Suprapubic skin (tissue), 4 donors: ENCODE measurements around the gene VWF. TPM values are rescaled to one million over a fixed set of nuclear protein-coding genes. Genes with fewer than 3 reads are reported as not detected.

Experiments
- DNase-seq, 2 donors: peaks; one replicate each; pipeline ENCODE4 v3.0.0-alpha.2; 2019; ENCODE audit warnings: low spot score in 2 of 2
- H3K27ac ChIP-seq: fragments of 200-600 bp; sonication (generic); one replicate; pipeline ENCODE4 v1.5.1; 2019
- H3K27me3 ChIP-seq: fragments of 200-600 bp; sonication (generic); one replicate; pipeline ENCODE4 v1.5.1; 2019
- H3K36me3 ChIP-seq: fragments of 200-600 bp; sonication (generic); one replicate; pipeline ENCODE4 v1.5.1; 2019
- H3K4me1 ChIP-seq: fragments of 200-600 bp; sonication (generic); one replicate; pipeline ENCODE4 v1.5.1; 2019
- H3K4me3 ChIP-seq: fragments of 200-600 bp; sonication (generic); one replicate; pipeline ENCODE4 v1.5.1; 2019; ENCODE audit warnings: mild to moderate bottlenecking
- H3K9me3 ChIP-seq: fragments of 200-600 bp; sonication (generic); one replicate; pipeline ENCODE4 v1.5.1; 2019
- EP300 ChIP-seq: sonication (generic); formaldehyde crosslinking; IDR thresholded peaks from one replicate; pipeline ENCODE4 v1.6.1; 2017; ENCODE audit warnings: antibody characterized with exemption
- POLR2A ChIP-seq, 2 donors: fragments of 450-650 bp; IDR thresholded peaks; one replicate each; pipeline ENCODE4 v1.6.1; 2017; ENCODE audit warnings: antibody characterized with exemption in 2 of 2, mild to moderate bottlenecking in 2 of 2, moderate library complexity in 2 of 2
- POLR2AphosphoS5 ChIP-seq, 3 donors: sonication (generic); formaldehyde crosslinking; IDR thresholded peaks; one replicate each; pipeline ENCODE4 v1.6.1; 2017; ENCODE audit warnings: antibody characterized with exemption in 3 of 3
- WGBS: methylation state at CpG from one replicate; pipeline ENCODE4 v1.1.5; 2018; 5-methylcytosine and 5-hydroxymethylcytosine counted together
- total RNA-seq, 4 donors: library from RNA; depleted of rRNA; stranded (reverse); fragments of >200 nt; gene quantifications; one replicate each; pipeline ENCODE4 v1.1.0, GENCODE V29; 2016
- TF ChIP-seq, protein P1 (sequence below), 2 donors: fragments of 200-600 bp in 1 of 2; fragments of 450-650 bp in 1 of 2; sonication (generic) in 1 of 2; IDR thresholded peaks; one replicate each; pipeline ENCODE4 v1.5.1; 2016 to 2019; ENCODE audit warnings: antibody characterized with exemption in 2 of 2, mild to moderate bottlenecking in 1 of 2, moderate library complexity in 1 of 2

The VWF gene
- total RNA-seq, 4 donors from 2014 or later = 35.5 to 91.7 (median 61.7) TPM

- Histone ChIP-seq H3K27ac (no peak overlapping the region), H3K9me3 (no peaks in the 10 kb centered on the region), H3K4me3 (no peak overlapping the region), H3K36me3 (no peaks in the 10 kb centered on the region), H3K27me3 (peaks cover 7% of the 10 kb centered on the region), H3K4me1 (peaks cover 24% of the 10 kb centered on the region)
- no peak for DNase-seq
- WGBS = 91% methylated on average over 3 of the region's 3 CpGs
- TF ChIP-seq POLR2AphosphoS5 (IDR thresholded peaks at IDR 0.05) (no peak), EP300 (no peak), POLR2A (IDR thresholded peaks at IDR 0.05) (no peak)
- TF ChIP-seq, protein P1, sequence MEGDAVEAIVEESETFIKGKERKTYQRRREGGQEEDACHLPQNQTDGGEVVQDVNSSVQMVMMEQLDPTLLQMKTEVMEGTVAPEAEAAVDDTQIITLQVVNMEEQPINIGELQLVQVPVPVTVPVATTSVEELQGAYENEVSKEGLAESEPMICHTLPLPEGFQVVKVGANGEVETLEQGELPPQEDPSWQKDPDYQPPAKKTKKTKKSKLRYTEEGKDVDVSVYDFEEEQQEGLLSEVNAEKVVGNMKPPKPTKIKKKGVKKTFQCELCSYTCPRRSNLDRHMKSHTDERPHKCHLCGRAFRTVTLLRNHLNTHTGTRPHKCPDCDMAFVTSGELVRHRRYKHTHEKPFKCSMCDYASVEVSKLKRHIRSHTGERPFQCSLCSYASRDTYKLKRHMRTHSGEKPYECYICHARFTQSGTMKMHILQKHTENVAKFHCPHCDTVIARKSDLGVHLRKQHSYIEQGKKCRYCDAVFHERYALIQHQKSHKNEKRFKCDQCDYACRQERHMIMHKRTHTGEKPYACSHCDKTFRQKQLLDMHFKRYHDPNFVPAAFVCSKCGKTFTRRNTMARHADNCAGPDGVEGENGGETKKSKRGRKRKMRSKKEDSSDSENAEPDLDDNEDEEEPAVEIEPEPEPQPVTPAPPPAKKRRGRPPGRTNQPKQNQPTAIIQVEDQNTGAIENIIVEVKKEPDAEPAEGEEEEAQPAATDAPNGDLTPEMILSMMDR (IDR thresholded peaks at IDR 0.05) = no peak
Measured at GRCh38 chr12:6059221-6059620, 65.2 kb downstream of the VWF start.

- Histone ChIP-seq H3K4me3 (no peak overlapping the region), H3K36me3 (no peaks in the 10 kb centered on the region), H3K27ac (no peak overlapping the region), H3K4me1 (peaks cover 24% of the 10 kb centered on the region), H3K9me3 (no peaks in the 10 kb centered on the region), H3K27me3 (peaks cover 7% of the 10 kb centered on the region)
- WGBS = 87% methylated on average over 15 of the region's 15 CpGs
- TF ChIP-seq EP300 (no peak), POLR2AphosphoS5 (IDR thresholded peaks at IDR 0.05) (no peak), POLR2A (IDR thresholded peaks at IDR 0.05) (no peak)
- TF ChIP-seq, protein P1 (IDR thresholded peaks at IDR 0.05) = no peak
- no peak for DNase-seq
Measured at GRCh38 chr12:6058481-6059161, 65.8 kb downstream of the VWF start.

- Histone ChIP-seq H3K27ac (no peak overlapping the region), H3K4me1 (peaks cover 16% of the 10 kb centered on the region), H3K9me3 (no peaks in the 10 kb centered on the region), H3K4me3 (no peak overlapping the region), H3K27me3 (peaks cover 7% of the 10 kb centered on the region), H3K36me3 (no peaks in the 10 kb centered on the region)
- TF ChIP-seq, protein P1 (IDR thresholded peaks at IDR 0.05) = no peak
- TF ChIP-seq EP300 (no peak), POLR2AphosphoS5 (IDR thresholded peaks at IDR 0.05) (no peak), POLR2A (IDR thresholded peaks at IDR 0.05) (no peak)
- WGBS = 60% methylated on average over 29 of the region's 30 CpGs
- DNase-seq = no peak
Measured at GRCh38 chr12:6057700-6058099, 66.8 kb downstream of the VWF start.

DNA sequence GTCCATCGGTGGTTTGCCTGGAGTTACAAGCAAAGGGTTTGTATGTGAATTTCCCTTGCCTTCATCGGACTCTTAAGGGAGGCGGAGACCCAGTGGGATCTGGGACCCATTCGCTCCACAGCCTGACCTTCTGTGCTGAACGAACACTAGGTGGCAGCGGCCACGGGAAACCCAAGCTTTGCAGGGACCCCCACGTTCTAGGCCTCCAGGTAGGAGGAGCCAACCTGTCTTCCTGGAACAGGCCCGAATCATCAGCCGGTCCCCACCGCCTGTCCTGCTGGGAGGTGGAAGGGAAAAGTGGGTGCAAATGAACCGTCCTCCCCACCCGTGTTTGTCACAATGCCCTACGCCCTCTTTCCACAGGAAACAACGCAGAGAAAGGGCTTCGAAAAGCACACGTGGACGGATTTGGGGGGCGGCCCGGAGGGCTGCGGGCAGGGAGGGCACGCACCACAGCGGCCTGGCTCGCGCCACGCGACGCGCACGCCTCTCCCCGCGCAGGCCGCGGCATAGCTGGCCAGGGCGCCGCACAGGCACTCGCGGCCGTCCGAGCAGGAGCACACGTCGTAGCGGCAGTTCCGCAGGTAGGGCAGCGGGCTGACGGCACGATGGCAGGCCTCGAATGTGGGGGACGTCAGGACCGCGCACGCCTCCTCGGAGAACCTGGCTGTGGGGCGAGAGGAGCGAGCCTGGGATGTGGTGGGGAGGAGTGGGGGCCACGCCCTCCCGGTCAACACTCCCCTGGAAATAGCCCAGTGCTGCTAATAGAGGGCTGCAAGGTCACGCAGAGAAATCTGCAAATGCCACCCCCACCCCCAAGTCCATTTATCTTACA, 67.8 kb downstream of the VWF start:
- peaks cover 7% of the 10 kb centered on the region for H3K27me3 ChIP-seq
- H3K9me3 ChIP-seq = no peaks in the 10 kb centered on the region
- TF ChIP-seq EP300 (no peak), POLR2AphosphoS5 (IDR thresholded peaks at IDR 0.05) (no peak), POLR2A (IDR thresholded peaks at IDR 0.05) (no peak)
- TF ChIP-seq, protein P1 (IDR thresholded peaks at IDR 0.05) = no peak
- DNase-seq = no peak
- peak overlapping the region; percentile 36 for H3K4me3 ChIP-seq
- WGBS = 12% methylated on average over 14 of the region's 58 CpGs
- no peaks in the 10 kb centered on the region for H3K36me3 ChIP-seq
- H3K4me1 ChIP-seq = peaks cover 9% of the 10 kb centered on the region
- no peak overlapping the region for H3K27ac ChIP-seq

- peaks cover 7% of the 10 kb centered on the region for H3K27me3 ChIP-seq
- H3K4me3 ChIP-seq = no peak overlapping the region
- H3K36me3 ChIP-seq = no peaks in the 10 kb centered on the region
- WGBS = 75% methylated on average over 4 of the region's 4 CpGs
- TF ChIP-seq EP300 (no peak), POLR2AphosphoS5 (IDR thresholded peaks at IDR 0.05) (no peak), POLR2A (IDR thresholded peaks at IDR 0.05) (no peak)
- TF ChIP-seq, protein P1 (IDR thresholded peaks at IDR 0.05) = no peak
- no peaks in the 10 kb centered on the region for H3K9me3 ChIP-seq
- H3K4me1 ChIP-seq = peaks cover 9% of the 10 kb centered on the region
- DNase-seq = no peak
- H3K27ac ChIP-seq = no peak overlapping the region
Measured at GRCh38 chr12:6053541-6053940, 70.9 kb downstream of the VWF start.
